ENCODE data around the gene POU2F3.
A peak's percentile ranks its signal among the peaks of the same experiment; 100 is the strongest.
"Not testable (repeated sequence)": the region's sequence is repeated elsewhere in the genome, so short reads cannot be mapped to it uniquely, and the experiment has no call there.

POU2F3 gene

GRCh38 chr11:120254788-120255518 is 15.0 kb downstream of the POU2F3 start:
- no peak for DNase-seq

- DNase-seq = no peak
Observed at GRCh38 chr11:120255519-120255866, 15.6 kb downstream of the POU2F3 start.

GRCh38 chr11:120256178-120256577 is 16.2 kb downstream of the POU2F3 start:
- no peak for DNase-seq

GRCh38 chr11:120256779-120257178 is 16.8 kb downstream of the POU2F3 start:
- no peak for DNase-seq

- DNase-seq = no peak
Observed at GRCh38 chr11:120257346-120257745, 17.4 kb downstream of the POU2F3 start.

GRCh38 chr11:120258661-120259060 is 18.7 kb downstream of the POU2F3 start:
- no peak for DNase-seq

- DNase-seq = no peak
Observed at GRCh38 chr11:120259241-120259640, 19.3 kb downstream of the POU2F3 start.

- no peak for DNase-seq
Observed at GRCh38 chr11:120259988-120260565, 20.1 kb downstream of the POU2F3 start.

- DNase-seq = no peak
Observed at GRCh38 chr11:120260616-120261015, 20.7 kb downstream of the POU2F3 start.

- DNase-seq = no peak
Observed at GRCh38 chr11:120261321-120261720, 21.4 kb downstream of the POU2F3 start.

- DNase-seq = no peak
Observed at GRCh38 chr11:120261931-120262330, 22.0 kb downstream of the POU2F3 start.

GRCh38 chr11:120267319-120267718 is 27.4 kb downstream of the POU2F3 start:
- DNase-seq = no peak

GRCh38 chr11:120268686-120269085 is 28.7 kb downstream of the POU2F3 start:
- DNase-seq = no peak

- DNase-seq = no peak
Observed at GRCh38 chr11:120270386-120270785, 30.4 kb downstream of the POU2F3 start.

GRCh38 chr11:120271672-120272071 is 31.7 kb downstream of the POU2F3 start:
- DNase-seq = no peak

GRCh38 chr11:120272303-120272702 is 32.4 kb downstream of the POU2F3 start:
- DNase-seq = peak; percentile 85

GRCh38 chr11:120273432-120273831 is 33.5 kb downstream of the POU2F3 start:
- DNase-seq = peak; percentile 66

GRCh38 chr11:120273956-120274355 is 34.0 kb downstream of the POU2F3 start:
- DNase-seq = not testable (repeated sequence)

- DNase-seq = no peak
Observed at GRCh38 chr11:120279502-120279901, 39.6 kb downstream of the POU2F3 start.

GRCh38 chr11:120280600-120281051 is 40.7 kb downstream of the POU2F3 start:
- no peak for DNase-seq

GRCh38 chr11:120281143-120281795 is 41.3 kb downstream of the POU2F3 start:
- DNase-seq = peak; percentile 19

- DNase-seq = no peak
Observed at GRCh38 chr11:120283124-120283523, 43.2 kb downstream of the POU2F3 start.

GRCh38 chr11:120284272-120284671 is 44.3 kb downstream of the POU2F3 start:
- no peak for DNase-seq

GRCh38 chr11:120285256-120285655 is 45.3 kb downstream of the POU2F3 start:
- peak; percentile 67 for DNase-seq
